KMS-11 (cell line): ENCODE measurements around the gene CPNE5.

Experiments used
- H2AFZ ChIP-seq: fragments of 200-600 bp; sonication (generic); 2 replicates; pipeline ENCODE4 v1.6.1; 2016; ENCODE audit warnings: antibody characterized with exemption, mixed run types, low read depth
- H3K27ac ChIP-seq: fragments of 200-600 bp; sonication (generic); 2 replicates; pipeline ENCODE4 v1.6.1; 2016; ENCODE audit warnings: mild to moderate bottlenecking, mixed run types
- H3K27me3 ChIP-seq: fragments of 200-600 bp; sonication (generic); 2 replicates; pipeline ENCODE4 v1.6.1; 2017; ENCODE audit warnings: mild to moderate bottlenecking, low read depth, mixed run types, moderate library complexity; ENCODE audit not compliant: insufficient read depth
- H3K36me3 ChIP-seq: fragments of 200-600 bp; sonication (generic); 2 replicates; pipeline ENCODE4 v1.6.1; 2017; ENCODE audit warnings: mild to moderate bottlenecking, mixed run types; ENCODE audit not compliant: insufficient read depth
- H3K4me1 ChIP-seq: fragments of 200-600 bp; sonication (generic); 2 replicates; pipeline ENCODE4 v1.6.1; 2016; ENCODE audit warnings: mild to moderate bottlenecking, low read depth, mixed run types; ENCODE audit not compliant: poor library complexity, severe bottlenecking
- H3K4me2 ChIP-seq: fragments of 200-600 bp; sonication (generic); 2 replicates; pipeline ENCODE4 v1.7.0; 2016; ENCODE audit warnings: mild to moderate bottlenecking, mixed run types
- H3K4me3 ChIP-seq: fragments of 200-600 bp; sonication (generic); IDR thresholded peaks from 2 replicates; pipeline ENCODE4 v1.6.1; 2017; ENCODE audit warnings: low read depth, low read length, mixed read lengths; ENCODE audit not compliant: insufficient read depth
- H3K79me2 ChIP-seq: fragments of 200-600 bp; sonication (generic); 2 replicates; pipeline ENCODE4 v1.6.1; 2016; ENCODE audit warnings: low read depth, mixed run types; ENCODE audit not compliant: insufficient read depth
- H3K9ac ChIP-seq: fragments of 200-600 bp; sonication (generic); 2 replicates; pipeline ENCODE4 v1.6.1; 2016; ENCODE audit warnings: mild to moderate bottlenecking, mixed run types
- H4K20me1 ChIP-seq: fragments of 200-600 bp; sonication (generic); 2 replicates; pipeline ENCODE4 v1.6.1; 2016; ENCODE audit warnings: mild to moderate bottlenecking, mixed run types; ENCODE audit not compliant: insufficient read depth
- CTCF ChIP-seq: fragments of 200-600 bp; sonication (generic); conservative IDR thresholded peaks from 2 replicates; pipeline ENCODE4 v1.6.1; 2017; ENCODE audit warnings: low read depth, mild to moderate bottlenecking, antibody characterized with exemption, low read length, moderate library complexity, mixed read lengths

Gene CPNE5

DNA sequence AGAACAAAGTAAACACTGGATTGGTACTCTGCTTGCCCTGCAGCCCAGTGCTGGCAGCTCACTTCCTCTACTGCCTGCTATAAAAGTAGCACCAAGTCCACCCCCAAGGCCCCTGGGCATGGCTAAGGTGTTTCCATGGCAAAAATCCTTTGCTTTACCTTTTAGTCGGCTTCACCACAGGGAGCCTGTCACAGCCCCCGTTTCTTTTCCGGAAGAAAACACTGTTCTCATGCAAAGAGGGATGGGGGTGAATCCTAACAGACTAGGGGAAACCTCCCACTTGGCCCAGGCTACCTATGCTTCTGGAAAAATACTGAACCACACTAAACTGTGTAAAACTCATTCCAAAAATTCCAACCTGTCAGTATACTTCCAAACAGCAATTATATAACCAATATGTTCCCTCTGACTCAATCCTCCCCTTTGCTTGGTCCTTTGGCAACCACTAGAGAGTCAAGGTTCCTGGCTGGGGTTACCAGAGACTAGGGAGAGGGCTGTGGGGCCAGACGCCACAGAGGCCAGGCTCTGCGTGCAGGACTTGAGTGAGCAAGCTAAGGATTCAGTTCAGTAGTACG is 19.2 kb upstream of the CPNE5 start:
- peaks cover 28% of the 10 kb centered on the region for H3K4me1 ChIP-seq
- no peak overlapping the region for H3K9ac ChIP-seq
- no peak for TF ChIP-seq CTCF
- H3K27ac ChIP-seq = no peak overlapping the region
- no peak overlapping the region for H2AFZ ChIP-seq
- peaks cover 27% of the 10 kb centered on the region for H3K79me2 ChIP-seq
- no peak overlapping the region for H3K4me3 ChIP-seq
- H3K36me3 ChIP-seq = peaks cover 7% of the 10 kb centered on the region; the same call in 1 of the 2 replicates
- H3K27me3 ChIP-seq = no peaks in the 10 kb centered on the region
- no peaks in the 10 kb centered on the region for H4K20me1 ChIP-seq
- no peak overlapping the region for H3K4me2 ChIP-seq

GRCh38 chr6:36857325-36857724 is 18.1 kb upstream of the CPNE5 start:
- H3K27ac ChIP-seq = no peak overlapping the region
- no peak overlapping the region for H3K4me2 ChIP-seq
- peaks cover 17% of the 10 kb centered on the region for H3K4me1 ChIP-seq
- no peak overlapping the region for H2AFZ ChIP-seq
- no peak for TF ChIP-seq CTCF
- H3K4me3 ChIP-seq = no peak overlapping the region
- H3K79me2 ChIP-seq = peaks cover 20% of the 10 kb centered on the region
- no peaks in the 10 kb centered on the region for H4K20me1 ChIP-seq
- peaks cover 7% of the 10 kb centered on the region; the same call in 1 of the 2 replicates for H3K36me3 ChIP-seq
- H3K27me3 ChIP-seq = no peaks in the 10 kb centered on the region
- H3K9ac ChIP-seq = no peak overlapping the region

DNA sequence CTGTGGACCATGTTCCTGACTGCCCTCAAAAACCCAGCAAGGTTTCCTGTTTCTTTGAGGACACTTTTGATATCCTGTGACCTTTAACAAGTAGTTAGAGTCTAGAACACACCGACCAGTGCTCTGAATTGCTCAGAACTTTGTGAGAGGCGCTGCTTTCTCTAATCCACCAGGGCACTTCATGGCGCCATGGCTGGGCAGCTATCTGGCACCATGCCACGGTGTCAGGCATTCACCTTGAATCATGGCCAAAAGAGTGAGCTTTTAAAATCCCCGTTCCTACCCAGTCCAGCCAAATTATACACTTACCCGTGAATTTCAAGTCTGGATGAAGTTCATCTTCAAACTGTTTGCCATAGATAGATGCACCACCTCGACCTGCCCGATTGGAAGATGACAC is 17.0 kb upstream of the CPNE5 start:
- H4K20me1 ChIP-seq = no peaks in the 10 kb centered on the region
- H3K27ac ChIP-seq = no peak overlapping the region
- no peak overlapping the region for H2AFZ ChIP-seq
- no peak overlapping the region for H3K4me3 ChIP-seq
- H3K4me2 ChIP-seq = no peak overlapping the region
- TF ChIP-seq CTCF = no peak
- no peaks in the 10 kb centered on the region for H3K27me3 ChIP-seq
- no peak overlapping the region for H3K9ac ChIP-seq
- peaks cover 7% of the 10 kb centered on the region; the same call in 1 of the 2 replicates for H3K36me3 ChIP-seq
- H3K79me2 ChIP-seq = peaks cover 20% of the 10 kb centered on the region
- H3K4me1 ChIP-seq = peaks cover 6% of the 10 kb centered on the region

- Histone ChIP-seq H3K36me3 (peaks cover 7% of the 10 kb centered on the region; the same call in 1 of the 2 replicates), H3K27me3 (no peaks in the 10 kb centered on the region)
These were observed 16.5 kb upstream of the CPNE5 start for GRCh38 chr6:36855750-36856149.

More at GRCh38 chr6:36855750-36856149, 16.5 kb upstream of the CPNE5 start:
- no peak overlapping the region for H3K27ac ChIP-seq
- peaks cover under 1% of the 10 kb centered on the region for H3K4me1 ChIP-seq
- H3K9ac ChIP-seq = no peak overlapping the region
- peaks cover 17% of the 10 kb centered on the region for H3K79me2 ChIP-seq
- no peak overlapping the region for H2AFZ ChIP-seq
- H3K4me2 ChIP-seq = no peak overlapping the region
- no peak for TF ChIP-seq CTCF
- no peak overlapping the region for H3K4me3 ChIP-seq
- no peaks in the 10 kb centered on the region for H4K20me1 ChIP-seq
